GM18526 (cell line): Measurements from ENCODE around the gene PSMA2.

Experiments used
- POLR2A ChIP-seq: IDR thresholded peaks from 3 replicates; pipeline ENCODE4 v1.6.1; 2011; ENCODE audit not compliant: insufficient read length; ENCODE audit errors: extremely low read depth

Gene PSMA2

DNA sequence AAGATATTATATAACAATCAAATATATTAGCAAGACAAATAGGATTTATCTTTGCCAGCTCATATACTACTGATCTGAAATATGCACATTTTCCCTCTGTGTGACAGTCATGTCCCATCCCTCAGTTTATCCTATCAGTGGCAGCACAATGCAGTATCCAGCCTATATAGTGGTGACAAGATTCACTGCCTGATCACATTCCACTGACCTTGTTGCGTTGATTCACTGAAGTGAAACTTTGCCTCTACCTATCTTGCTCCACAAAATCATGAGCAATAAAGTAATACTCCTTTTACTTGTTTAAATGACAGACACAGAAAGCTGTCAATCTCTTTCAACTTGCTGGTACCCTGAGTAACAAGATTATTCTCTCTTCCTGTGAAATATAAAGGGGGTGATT lies 6.3 kb downstream of the PSMA2 start:
- no peak for TF ChIP-seq POLR2A

DNA sequence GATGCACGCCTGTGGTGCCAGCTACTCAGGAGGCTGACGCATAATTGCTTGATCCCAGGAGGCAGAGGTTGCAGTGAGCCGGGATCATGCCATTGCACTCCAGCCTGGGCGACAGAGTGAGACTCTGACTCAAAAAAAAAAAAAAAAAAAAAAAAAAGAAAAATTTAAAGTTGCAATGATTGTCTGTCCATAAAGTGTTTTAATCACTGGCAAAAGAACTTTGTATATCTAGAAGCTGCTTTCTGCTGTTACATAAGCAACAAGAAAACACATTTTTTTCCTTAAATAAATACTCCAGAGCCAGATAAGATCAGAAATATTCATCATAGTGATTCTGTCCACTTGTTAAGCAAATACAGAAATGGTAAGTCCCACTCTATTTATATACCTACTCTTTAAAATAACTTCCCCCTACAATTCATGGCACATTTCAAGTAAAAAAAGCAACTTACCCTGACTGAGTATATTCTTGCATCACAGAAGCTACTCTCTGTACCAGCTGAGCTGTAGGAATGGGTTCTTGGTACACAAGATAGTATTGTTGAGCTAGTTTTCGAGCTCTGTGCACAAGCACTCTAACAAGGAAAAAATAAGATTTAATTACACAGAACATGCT lies 7.6 kb downstream of the PSMA2 start:
- TF ChIP-seq POLR2A: no peak

DNA sequence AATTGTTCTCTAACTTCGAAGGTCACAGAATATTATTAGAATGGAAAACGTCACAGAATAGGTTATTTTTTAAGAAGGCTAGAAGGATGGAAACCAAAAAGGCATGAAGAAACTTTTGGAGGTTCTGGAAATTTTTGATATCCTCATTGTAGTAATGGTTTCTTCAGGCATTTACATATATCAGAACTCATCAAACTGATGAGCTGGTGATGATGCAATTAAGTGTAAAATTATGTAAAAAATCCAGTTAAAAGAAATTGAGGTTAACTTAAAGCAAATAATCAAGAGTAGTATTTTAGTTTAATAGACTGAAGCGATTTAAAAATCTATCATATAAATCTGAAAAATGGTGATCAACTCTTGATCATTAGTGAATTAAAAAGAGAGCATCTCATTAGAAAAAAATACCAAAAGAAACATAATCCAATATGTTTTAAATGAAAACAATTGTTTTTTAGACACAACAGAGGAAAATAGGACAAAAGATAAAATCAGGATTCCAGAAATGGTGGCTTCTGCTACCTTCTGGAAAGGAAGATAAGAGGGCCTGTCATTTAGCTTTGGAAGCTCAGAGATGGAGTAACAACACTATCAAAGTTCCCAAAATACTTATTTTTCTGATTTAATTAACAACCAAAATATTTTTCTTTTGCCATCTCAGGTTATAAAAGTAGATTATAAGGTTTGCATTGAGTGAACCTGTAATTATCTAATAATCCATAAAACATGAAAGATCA lies 9.8 kb downstream of the PSMA2 start:
- TF ChIP-seq POLR2A: no peak

DNA sequence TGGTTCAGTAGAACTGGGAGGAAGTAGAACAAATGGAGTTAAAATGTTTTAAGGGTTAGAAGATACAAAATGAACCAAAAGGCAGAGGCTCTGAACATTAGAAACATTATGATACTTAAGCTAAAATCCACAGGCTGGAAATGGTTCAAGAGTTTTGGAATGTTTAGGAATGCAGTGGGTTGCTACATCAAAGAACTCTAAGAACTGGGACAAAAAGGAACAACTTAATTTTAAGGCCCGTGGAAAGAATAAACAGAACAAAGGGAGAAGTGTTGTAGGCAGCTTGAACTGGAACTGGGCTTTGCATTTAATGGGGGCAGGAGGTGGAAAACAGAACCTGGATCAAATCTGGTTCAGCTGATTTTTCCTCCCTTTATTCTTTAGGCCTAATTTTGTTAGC lies 16.6 kb downstream of the PSMA2 start:
- no peak for TF ChIP-seq POLR2A

DNA sequence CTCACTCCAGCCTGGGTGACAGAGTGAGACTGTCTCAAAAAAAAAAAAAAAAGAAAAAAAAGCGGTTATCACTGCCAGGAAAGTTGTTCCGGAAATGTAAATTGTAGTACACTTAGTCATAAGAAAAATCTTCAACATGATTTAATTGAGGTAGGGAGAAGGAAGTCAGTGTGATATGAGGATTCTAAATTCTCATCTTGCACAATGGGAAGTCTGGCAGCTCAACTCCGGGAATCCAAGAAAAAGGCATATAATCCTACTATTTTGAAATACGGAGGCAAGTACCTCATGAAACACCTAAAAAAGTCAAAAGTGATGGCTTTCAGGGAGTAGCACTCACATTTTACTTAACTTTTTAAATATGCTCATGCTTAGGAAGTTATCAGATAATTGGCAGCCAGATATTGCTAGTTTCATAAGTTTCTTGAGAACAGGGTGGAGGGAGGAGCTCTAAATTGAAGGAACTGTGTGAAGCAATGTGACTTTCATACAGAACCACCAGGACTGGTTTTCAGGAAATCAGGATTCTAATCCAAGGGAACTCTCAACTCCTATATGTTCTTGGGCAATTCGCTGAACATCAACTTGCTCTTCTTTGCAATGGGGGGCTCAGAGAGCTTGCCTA lies 17.4 kb downstream of the PSMA2 start:
- no peak for TF ChIP-seq POLR2A

DNA sequence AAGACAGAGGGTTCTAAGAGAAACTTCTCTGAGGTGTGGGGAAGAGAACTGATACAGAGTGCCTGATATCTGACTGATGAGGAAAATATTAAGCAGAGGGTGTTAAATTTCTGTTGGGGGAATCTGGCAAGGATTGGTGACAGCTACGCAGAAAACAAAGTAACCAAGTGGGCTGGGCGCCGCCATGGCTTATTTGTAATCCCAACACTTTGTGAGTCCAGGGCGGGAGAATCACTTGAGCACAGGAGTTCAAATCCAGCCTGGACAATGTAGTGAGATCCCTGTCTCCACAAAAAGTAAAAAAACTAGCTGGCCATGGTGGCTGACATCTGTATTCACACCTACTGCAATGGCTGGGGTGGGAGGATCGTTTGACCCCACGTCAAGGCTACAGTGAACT lies 18.0 kb downstream of the PSMA2 start:
- TF ChIP-seq POLR2A: no peak

DNA sequence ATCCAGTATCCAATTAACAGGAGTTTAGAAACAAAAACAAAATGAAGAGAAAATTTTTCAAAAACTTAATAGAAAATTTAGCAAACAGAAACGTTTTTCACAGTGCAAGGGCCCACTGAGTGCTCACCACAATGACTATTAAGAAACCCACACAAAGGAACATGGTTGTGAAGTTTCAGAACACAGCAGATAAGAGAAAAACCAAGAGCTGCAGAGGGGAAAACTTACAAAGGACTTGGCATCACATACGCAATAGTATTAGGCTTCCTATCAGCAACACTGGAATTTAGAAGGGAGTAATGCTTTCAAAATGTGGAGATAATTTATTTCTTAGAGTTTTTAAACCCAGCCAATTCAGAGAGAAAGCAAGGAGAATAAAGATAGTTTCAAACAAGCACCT lies 18.4 kb downstream of the PSMA2 start:
- TF ChIP-seq POLR2A: no peak

DNA sequence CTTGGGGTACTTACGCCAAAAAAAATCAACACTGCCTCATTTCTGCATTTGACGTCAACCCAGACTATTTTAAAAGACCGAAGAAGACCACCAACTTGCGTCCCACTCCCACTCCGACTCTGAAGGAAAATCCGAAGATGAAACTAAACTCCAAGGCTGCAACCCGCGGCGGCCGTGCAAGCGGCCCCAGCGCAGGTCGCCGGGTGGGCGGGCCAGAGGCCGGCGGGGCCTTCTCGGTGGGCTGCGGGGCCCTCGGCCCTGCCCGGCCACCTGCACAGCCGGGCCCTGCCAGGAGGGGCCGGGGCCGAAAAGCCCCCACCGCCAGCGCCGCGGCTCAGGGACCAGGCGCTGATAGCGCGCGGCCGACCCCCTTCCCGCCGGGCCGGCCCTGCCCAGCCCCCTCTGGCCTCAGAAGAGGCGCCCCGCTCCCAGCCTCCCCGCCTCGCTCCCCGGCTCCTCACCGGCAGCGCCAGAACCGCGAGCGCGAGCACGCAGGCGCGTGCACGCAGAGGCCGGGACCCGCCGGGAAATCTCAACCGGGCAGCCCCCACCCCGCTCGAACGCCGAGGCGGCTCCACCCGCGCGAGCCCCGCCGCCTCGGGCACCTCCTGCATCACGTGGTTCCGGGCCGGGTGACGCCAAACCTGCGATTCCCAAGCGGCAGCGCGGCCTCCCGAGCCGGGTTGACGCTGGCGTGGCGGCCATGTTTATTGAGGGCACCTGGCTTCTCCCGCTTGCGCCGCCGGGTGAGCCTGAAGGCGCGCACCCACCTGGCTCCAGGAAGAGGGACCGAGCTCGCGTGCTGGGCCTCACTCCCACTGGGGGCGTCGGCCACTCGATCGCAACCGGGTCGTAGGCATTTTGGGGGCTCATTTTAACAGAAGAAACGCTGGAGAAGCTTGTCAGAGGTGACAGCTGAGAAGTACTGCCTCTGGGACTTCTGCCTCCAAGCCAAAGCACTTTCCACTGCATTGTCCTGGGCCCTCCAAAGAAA lies 20.2 kb downstream of the PSMA2 start, which contains the start of gene C7orf25:
C7orf25 (minus strand) TSS at position 617 of the 994 bp plus-strand sequence. CDS start 1,170 bp downstream, outside the sequence.
- TF ChIP-seq POLR2A: peak; percentile 58

DNA sequence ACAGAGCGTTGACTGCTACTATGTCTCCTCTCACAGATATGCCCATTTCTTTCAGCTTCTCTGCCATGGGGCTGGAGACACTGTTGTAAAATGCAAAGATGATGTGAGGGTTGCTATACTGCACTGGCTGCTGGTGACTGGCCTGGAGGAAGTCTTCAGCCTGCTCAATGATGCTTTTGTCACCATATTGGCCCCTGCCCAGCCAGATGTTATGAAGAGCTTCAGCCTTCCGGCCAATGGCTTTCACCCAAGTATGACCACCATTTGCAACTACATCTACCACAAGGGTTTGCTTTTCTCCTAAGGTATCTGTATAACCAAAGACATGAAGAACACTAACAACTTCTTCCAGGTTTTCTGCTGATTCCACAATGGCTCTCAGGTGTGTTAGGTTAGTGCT lies 21.7 kb downstream of the PSMA2 start:
- TF ChIP-seq POLR2A: no peak

DNA sequence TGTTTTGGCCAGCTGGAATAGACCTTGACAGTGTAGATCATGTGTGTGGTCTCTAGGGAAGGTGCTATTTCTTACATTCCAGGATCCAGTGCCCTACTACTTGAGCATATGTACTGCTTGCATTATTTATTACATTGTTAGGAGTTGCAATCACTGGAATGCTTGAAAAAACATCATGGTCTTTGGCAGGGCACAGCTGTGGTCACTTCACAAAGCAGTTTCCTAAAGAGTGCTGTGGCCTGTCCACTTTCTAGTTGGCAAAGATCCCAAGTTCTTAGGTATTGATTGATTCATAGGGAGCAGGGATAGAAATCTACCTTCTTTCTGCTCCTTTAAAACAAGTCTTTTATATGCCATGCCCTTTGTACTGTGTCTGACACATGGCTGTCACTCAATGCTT lies 24.7 kb downstream of the PSMA2 start:
- TF ChIP-seq POLR2A: no peak

DNA sequence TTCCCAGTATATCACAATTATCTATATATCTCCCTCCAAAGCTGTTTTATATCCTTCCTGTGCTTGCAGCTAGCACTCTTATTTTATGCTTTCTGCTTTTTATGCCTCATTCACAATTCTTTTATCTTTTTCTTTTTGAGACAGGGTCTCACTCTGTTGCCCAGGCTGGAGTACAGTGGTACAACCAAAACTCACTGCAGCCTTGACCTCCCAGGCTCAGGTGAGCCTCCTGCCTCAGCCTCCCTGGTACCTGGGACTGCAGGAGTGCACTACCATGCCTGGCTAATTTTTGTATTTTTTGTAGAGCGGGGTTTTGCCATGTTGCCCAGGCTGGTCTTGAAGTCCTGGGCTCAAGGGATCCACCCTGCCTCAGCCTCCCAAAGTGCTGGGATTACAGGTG lies 25.8 kb downstream of the PSMA2 start:
- no peak for TF ChIP-seq POLR2A

DNA sequence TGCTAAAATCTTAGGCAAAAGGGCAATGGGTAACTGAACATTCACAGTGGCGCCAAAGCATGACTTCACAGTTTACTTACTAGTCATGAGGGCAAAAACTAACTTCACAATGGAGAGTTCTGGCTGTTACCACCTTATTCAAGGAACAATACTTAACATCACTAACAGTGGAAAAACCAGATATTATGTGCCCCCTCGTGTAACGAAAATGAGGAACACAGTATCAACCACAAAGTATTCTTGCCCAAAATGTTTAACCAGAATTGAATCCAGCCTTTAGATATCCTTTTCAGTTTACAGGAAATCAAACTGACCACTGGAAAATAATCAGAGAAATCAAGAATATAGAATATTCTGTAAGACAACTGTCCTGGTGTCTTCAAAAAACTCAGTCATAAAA lies 29.6 kb downstream of the PSMA2 start:
- TF ChIP-seq POLR2A: no peak

DNA sequence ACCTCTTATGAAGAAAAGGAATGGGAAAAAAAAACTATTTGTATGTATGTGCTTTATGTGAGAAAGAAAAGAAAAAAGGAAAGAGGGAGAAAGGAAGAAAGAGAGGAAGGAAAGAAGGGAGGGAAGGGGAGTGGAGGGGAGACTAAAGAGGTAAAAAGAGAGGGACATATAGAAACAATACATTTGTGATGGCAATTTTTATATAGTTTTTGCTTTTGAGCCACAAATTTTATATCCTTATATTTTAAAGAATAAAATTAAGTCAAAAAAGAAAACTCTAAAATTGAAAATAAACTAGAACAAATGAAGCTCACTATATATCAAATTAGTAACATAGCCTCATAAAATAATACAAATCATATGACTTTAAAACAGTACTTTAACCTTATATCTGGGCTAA lies 31.1 kb downstream of the PSMA2 start:
- TF ChIP-seq POLR2A: no peak

DNA sequence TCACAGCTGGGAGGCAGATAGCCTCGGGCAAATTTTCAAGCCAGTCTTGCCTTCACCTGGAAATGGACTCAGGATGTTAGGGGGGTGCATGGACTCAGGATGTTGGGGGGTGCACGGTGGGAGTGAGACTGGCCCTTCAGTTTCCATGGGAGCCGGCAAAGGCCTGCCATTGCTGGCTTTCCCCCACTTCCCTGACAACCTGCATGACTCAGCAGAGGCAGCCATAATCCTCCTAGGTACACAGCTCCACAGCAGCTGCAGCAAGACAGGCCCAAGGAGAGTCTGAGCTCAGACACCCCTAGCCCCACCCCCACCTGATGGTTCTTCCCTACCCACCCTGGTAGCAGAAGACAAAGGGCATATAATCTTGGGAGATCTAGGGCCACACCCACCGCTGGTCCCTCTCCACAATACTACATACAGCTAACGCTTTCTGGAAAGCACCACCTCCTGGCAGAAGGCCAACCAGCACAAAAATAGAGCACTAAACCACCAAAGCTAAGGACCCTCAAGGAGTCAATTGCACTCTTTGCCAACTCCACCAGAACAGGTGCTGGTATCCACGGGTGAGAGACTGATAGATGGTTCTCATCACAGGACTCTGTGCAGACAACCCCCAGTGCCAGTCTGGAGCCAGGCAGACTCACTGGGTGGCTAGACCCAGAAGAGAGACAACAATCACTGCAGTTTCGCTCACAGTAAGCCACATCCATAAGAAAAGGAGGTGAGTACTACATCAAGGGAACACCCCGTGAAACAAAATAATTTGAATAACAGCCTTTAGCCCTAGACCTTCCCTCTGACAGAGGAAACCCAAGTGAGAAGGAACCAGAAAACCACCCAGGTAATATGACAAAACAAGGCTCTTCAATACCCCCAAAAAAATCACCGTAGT lies 38.4 kb downstream of the PSMA2 start:
- no peak for TF ChIP-seq POLR2A
